Tibial nerve (tissue), 4 donors: ENCODE measurements around the gene DMD. TPM values are rescaled to one million over a fixed set of nuclear protein-coding genes. Genes with fewer than 3 reads are reported as not detected.

Experiments
- DNase-seq, 2 donors: peaks; one replicate each; pipeline ENCODE4 v3.0.0-alpha.2; 2019; ENCODE audit warnings: low spot score in 2 of 2
- H3K27ac ChIP-seq, 4 donors: fragments of 200-600 bp; sonication (generic) in 3 of 4; one replicate each; pipeline ENCODE4 v1.5.1; 2017 to 2019; ENCODE audit warnings: mild to moderate bottlenecking in 1 of 4
- H3K27me3 ChIP-seq, 2 donors: fragments of 200-600 bp; sonication (generic) in 1 of 2; one replicate each; pipeline versions ENCODE4 v1.5.1 to v1.6.0; 2017 to 2019
- H3K36me3 ChIP-seq, 3 donors: fragments of 200-600 bp; sonication (generic); one replicate each; pipeline ENCODE4 v1.5.1; 2018 to 2019
- H3K4me1 ChIP-seq, 4 donors: fragments of 200-600 bp; sonication (generic) in 3 of 4; one replicate each; pipeline ENCODE4 v1.5.1; 2017 to 2019
- H3K4me3 ChIP-seq, 4 donors: fragments of 200-600 bp; sonication (generic) in 3 of 4; one replicate each; pipeline ENCODE4 v1.5.1; 2017 to 2019; ENCODE audit warnings: mild to moderate bottlenecking in 1 of 4, moderate library complexity in 1 of 4
- H3K9me3 ChIP-seq, 4 donors: fragments of 200-600 bp; sonication (generic) in 3 of 4; one replicate each; pipeline ENCODE4 v1.5.1; 2017 to 2019
- CTCF ChIP-seq, 5 experiments: fragments of 200-600 bp in 3 of 5; fragments of 450-650 bp in 2 of 5; sonication (generic) in 3 of 5; IDR thresholded peaks; one replicate each; pipeline ENCODE4 v1.5.1; 2016 to 2019; ENCODE audit warnings: antibody characterized with exemption in 5 of 5, mild to moderate bottlenecking in 3 of 5, moderate library complexity in 2 of 5
- EP300 ChIP-seq, 2 donors: sonication (generic); formaldehyde crosslinking; IDR thresholded peaks; one replicate each; pipeline ENCODE4 v1.6.1; 2017; ENCODE audit warnings: antibody characterized with exemption in 2 of 2, mild to moderate bottlenecking in 1 of 2
- POLR2A ChIP-seq, 2 donors: fragments of 450-650 bp; IDR thresholded peaks; one replicate each; pipeline ENCODE4 v1.6.1; 2017; ENCODE audit warnings: antibody characterized with exemption in 2 of 2, mild to moderate bottlenecking in 2 of 2, moderate library complexity in 2 of 2
- WGBS, 2 donors: methylation state at CpG; one replicate each; pipeline ENCODE4 v1.1.5; 2018; 5-methylcytosine and 5-hydroxymethylcytosine counted together
- total RNA-seq, 4 donors: library from RNA; depleted of rRNA; stranded (reverse); fragments of >200 nt; gene quantifications; one replicate each; pipeline ENCODE4 v1.1.0, GENCODE V29; 2016

DMD gene
- total RNA-seq, 4 donors from 2014 or later, result 156 to 345 (median 245) TPM

- TF ChIP-seq POLR2A (IDR thresholded peaks at IDR 0.05) (no peak), EP300 (IDR thresholded peaks at IDR 0.05) (no peak)
- Histone ChIP-seq H3K9me3 (no peaks in the 10 kb centered on the region), H3K27me3 (no peaks in the 10 kb centered on the region), H3K27ac (no peak overlapping the region), H3K36me3 (no peaks in the 10 kb centered on the region), H3K4me3 (no peak overlapping the region), H3K4me1 (no peaks in the 10 kb centered on the region)
- DNase-seq, result no peak
- WGBS, 2 donors, result 78 to 86% methylated on average over 3 to 5 of the region's 6 CpGs
Observed at GRCh38 chrX:32868524-32868895, 342.8 kb downstream of the DMD start.

GRCh38 chrX:32867781-32868523 is 343.4 kb downstream of the DMD start:
- Histone ChIP-seq H3K27me3 (no peaks in the 10 kb centered on the region), H3K36me3 (no peaks in the 10 kb centered on the region), H3K27ac (no peak overlapping the region), H3K4me3 (no peak overlapping the region), H3K4me1 (no peaks in the 10 kb centered on the region), H3K9me3 (no peaks in the 10 kb centered on the region)
- WGBS, 2 donors, result 85 to 90% methylated on average over 5 to 16 of the region's 17 CpGs
- DNase-seq, result no peak
- TF ChIP-seq EP300 (IDR thresholded peaks at IDR 0.05) (no peak), CTCF (IDR thresholded peaks at IDR 0.05) (no peak), POLR2A (IDR thresholded peaks at IDR 0.05) (no peak)

GRCh38 chrX:32852203-32852602 is 359.1 kb downstream of the DMD start:
- no peaks in the 10 kb centered on the region for H3K36me3 ChIP-seq
- no peaks in the 10 kb centered on the region for H3K4me1 ChIP-seq
- no peaks in the 10 kb centered on the region for H3K27me3 ChIP-seq
- no peak for TF ChIP-seq POLR2A (IDR thresholded peaks at IDR 0.05)
- TF ChIP-seq EP300 (IDR thresholded peaks at IDR 0.05), result no peak
- no peak for TF ChIP-seq CTCF (IDR thresholded peaks at IDR 0.05)
- DNase-seq, result no peak
- H3K27ac ChIP-seq, result no peak overlapping the region
- WGBS, 2 donors, result 33 to 71% methylated on average over 1 of the region's 1 CpG
- no peak overlapping the region for H3K4me3 ChIP-seq
- H3K9me3 ChIP-seq, result no peaks in the 10 kb centered on the region

GRCh38 chrX:32851556-32851955 is 359.8 kb downstream of the DMD start:
- Histone ChIP-seq H3K4me1 (no peaks in the 10 kb centered on the region), H3K9me3 (no peaks in the 10 kb centered on the region), H3K4me3 (no peak overlapping the region), H3K36me3 (no peaks in the 10 kb centered on the region), H3K27ac (no peak overlapping the region), H3K27me3 (no peaks in the 10 kb centered on the region)
- no peak for DNase-seq
- WGBS, 2 donors, result 85 to 91% methylated on average over 4 to 5 of the region's 5 CpGs
- TF ChIP-seq CTCF (IDR thresholded peaks at IDR 0.05) (no peak), POLR2A (IDR thresholded peaks at IDR 0.05) (no peak), EP300 (IDR thresholded peaks at IDR 0.05) (no peak)

- Histone ChIP-seq H3K4me3 (no peak overlapping the region), H3K4me1 (no peaks in the 10 kb centered on the region), H3K27me3 (no peaks in the 10 kb centered on the region), H3K36me3 (no peaks in the 10 kb centered on the region), H3K27ac (no peak overlapping the region), H3K9me3 (no peaks in the 10 kb centered on the region)
- TF ChIP-seq EP300 (IDR thresholded peaks at IDR 0.05) (no peak), POLR2A (IDR thresholded peaks at IDR 0.05) (no peak), CTCF (IDR thresholded peaks at IDR 0.05) (no peak)
- no peak for DNase-seq
- 81 to 93% methylated on average over 5 of the region's 5 CpGs for WGBS, 2 donors
Observed at GRCh38 chrX:32847921-32848320, 363.4 kb downstream of the DMD start.
